Measurements from ENCODE around the gene MMP24OS. TPM values are rescaled to one million over a fixed set of nuclear protein-coding genes. Genes with fewer than 3 reads are reported as not detected.

The MMP24OS gene
- total and polyA plus RNA-seq, 10 of the 15 experiments (the other 5 are each of a cell fraction or from before 2014, with no cell fraction given): 2.0 to 30.9 (median 10.9) TPM

GRCh38 chr20:35284267-35284991 lies 6.5 kb upstream of the MMP24OS start, which contains the start of gene EIF6 (continued):
- TF ChIP-seq BCL3 (IDR thresholded peaks at IDR 0.05; ENCODE audit: borderline replicate concordance, insufficient read depth, low read depth, low read length, poor library complexity, severe bottlenecking): no peak
- TF ChIP-seq, protein P1, sequence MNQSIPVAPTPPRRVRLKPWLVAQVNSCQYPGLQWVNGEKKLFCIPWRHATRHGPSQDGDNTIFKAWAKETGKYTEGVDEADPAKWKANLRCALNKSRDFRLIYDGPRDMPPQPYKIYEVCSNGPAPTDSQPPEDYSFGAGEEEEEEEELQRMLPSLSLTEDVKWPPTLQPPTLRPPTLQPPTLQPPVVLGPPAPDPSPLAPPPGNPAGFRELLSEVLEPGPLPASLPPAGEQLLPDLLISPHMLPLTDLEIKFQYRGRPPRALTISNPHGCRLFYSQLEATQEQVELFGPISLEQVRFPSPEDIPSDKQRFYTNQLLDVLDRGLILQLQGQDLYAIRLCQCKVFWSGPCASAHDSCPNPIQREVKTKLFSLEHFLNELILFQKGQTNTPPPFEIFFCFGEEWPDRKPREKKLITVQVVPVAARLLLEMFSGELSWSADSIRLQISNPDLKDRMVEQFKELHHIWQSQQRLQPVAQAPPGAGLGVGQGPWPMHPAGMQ (IDR thresholded peaks at IDR 0.05; ENCODE audit: borderline replicate concordance): no peak
- TF ChIP-seq BCLAF1 (IDR thresholded peaks at IDR 0.05): no peak
- no peak for TF ChIP-seq SUZ12 (IDR thresholded peaks at IDR 0.05; ENCODE audit: unreplicated experiment)
- 0 out of 2 replicates have a peak, but pooled peaks have one; percentile 6 for TF ChIP-seq WRNIP1 (IDR thresholded peaks at IDR 0.05; ENCODE audit: borderline replicate concordance, low read depth, low read length)
- peak; percentile 48 for TF ChIP-seq CREB1 (IDR thresholded peaks at IDR 0.05; ENCODE audit: low read depth)
- TF ChIP-seq SIN3A (IDR thresholded peaks at IDR 0.05; ENCODE audit: low read depth, low read length): peak; percentile 60; the same call in 1 of the 2 replicates
- TF ChIP-seq EZH2 (IDR thresholded peaks at IDR 0.05; ENCODE audit: borderline replicate concordance, control insufficient read depth, low read depth, low read length): no peak
- TF ChIP-seq ZNF24 (IDR thresholded peaks at IDR 0.05): peak; percentile 83
- TF ChIP-seq ZNF622 (IDR thresholded peaks at IDR 0.05): no peak
- TF ChIP-seq SIX5 (IDR thresholded peaks at IDR 0.05; ENCODE audit: low read depth, low read length, severe bottlenecking): no peak
- peak; percentile 67; the same call in 1 of the 2 replicates for TF ChIP-seq CBFB (IDR thresholded peaks at IDR 0.05; ENCODE audit: low read depth)
- TF ChIP-seq ZBTB40 (IDR thresholded peaks at IDR 0.05; ENCODE audit: borderline replicate concordance): peak; percentile 91
- no peak for TF ChIP-seq FOS (IDR thresholded peaks at IDR 0.05; ENCODE audit: borderline replicate concordance, extremely low read depth, insufficient read length)
- TF ChIP-seq TCF3 (IDR thresholded peaks at IDR 0.05; ENCODE audit: borderline replicate concordance, insufficient read depth, low read depth, low read length): no peak
- TF ChIP-seq TCF7 (IDR thresholded peaks at IDR 0.05; ENCODE audit: borderline replicate concordance): no peak
- TF ChIP-seq LARP7 (IDR thresholded peaks at IDR 0.05): peak; percentile 51
- peak in 1 of 2 experiments; percentile 48; a peak in 2 of 4 replicates for TF ChIP-seq IKZF2 (IDR thresholded peaks at IDR 0.05)
- no peak for TF ChIP-seq SMC3 (IDR thresholded peaks at IDR 0.05; ENCODE audit: borderline replicate concordance, low read length)
- peak; percentile 63 for TF ChIP-seq POLR2A (IDR thresholded peaks at IDR 0.05; ENCODE audit: low read depth, low read length)
- peak; percentile 56 for TF ChIP-seq NR2F1 (conservative IDR thresholded peaks at IDR 0.05)
